BJ (cell line): Measurements from ENCODE around the gene LARGE2. TPM values are rescaled to one million over a fixed set of nuclear protein-coding genes. Genes with fewer than 3 reads are reported as not detected.

ENCODE experiments used
- CTCF ChIA-PET: fragments of 350-600 bp; formaldehyde crosslinking; extraction: SDS; loops from one replicate; lab custom pipeline; 2021; ENCODE audit warnings: antibody characterized with exemption, inconsistent platforms; lab: Yijun Ruan, JAX
- POLR2A ChIA-PET: fragments of 300-600 bp; sonication (Branson Sonifier 250); formaldehyde crosslinking; extraction: SDS; loops from one replicate; lab custom pipeline; 2021; ENCODE audit warnings: antibody characterized with exemption; lab: Charles Lee
- DNase-seq: peaks from one replicate; pipeline ENCODE4 v3.0.0-alpha.2; 2011; ENCODE audit warnings: low read depth
- H3K27me3 ChIP-seq: 2 replicates; pipeline ENCODE4 v1.6.0; 2011; ENCODE audit warnings: low read length; ENCODE audit not compliant: control insufficient read depth, insufficient read depth
- H3K36me3 ChIP-seq: 2 replicates; pipeline ENCODE4 v1.5.1; 2011; ENCODE audit warnings: low read length; ENCODE audit not compliant: control insufficient read depth, insufficient read depth
- H3K4me3 ChIP-seq: 2 replicates; pipeline ENCODE4 v1.5.1; 2011; ENCODE audit warnings: low read depth, mild to moderate bottlenecking, control low read depth, low read length
- CTCF ChIP-seq: IDR thresholded peaks from 2 replicates; pipeline ENCODE4 v1.5.1; 2011; ENCODE audit warnings: low read depth, mild to moderate bottlenecking, control low read depth, inconsistent platforms, low read length, moderate library complexity; ENCODE audit not compliant: insufficient read depth
- polyA plus RNA-seq: library from polyadenylated mRNA; depleted of rRNA; stranded (reverse); fragments of >200 nt; gene quantifications from 2 replicates; pipeline ENCODE4 v1.2.3, GENCODE V29; 2011

LARGE2 gene
- polyA plus RNA-seq, 1 experiment, result 0.05 TPM

- DNase-seq, result no peak
- H3K27me3 ChIP-seq, result peaks cover 18% of the 10 kb centered on the region
- POLR2A ChIA-PET, result no interaction called here
- peaks cover under 1% of the 10 kb centered on the region; the same call in 1 of the 2 replicates for H3K36me3 ChIP-seq
- CTCF ChIA-PET, result no interaction called here
- H3K4me3 ChIP-seq, result no peak overlapping the region
- no peak for TF ChIP-seq CTCF
These were observed 2.5 kb upstream of the LARGE2 start for GRCh38 chr11:45919806-45920530.

- H3K4me3 ChIP-seq, result no peak overlapping the region
- H3K36me3 ChIP-seq, result no peaks in the 10 kb centered on the region
- DNase-seq, result no peak
- CTCF ChIA-PET, result interaction anchor here (1.4 kb wide), 1 partner anchor 10 kb away, joined by 3 read pairs; no protein-coding TSS in a partner anchor
- TF ChIP-seq CTCF, result no peak
- peaks cover 21% of the 10 kb centered on the region for H3K27me3 ChIP-seq
- POLR2A ChIA-PET, result no interaction called here
These were observed 1.7 kb upstream of the LARGE2 start for GRCh38 chr11:45920531-45921477.

GRCh38 chr11:45921561-45922424 is 663 bp upstream of the LARGE2 start:
- H3K27me3 ChIP-seq, result peaks cover 23% of the 10 kb centered on the region
- POLR2A ChIA-PET, result no interaction called here
- no peak for DNase-seq
- H3K4me3 ChIP-seq, result no peak overlapping the region
- H3K36me3 ChIP-seq, result no peaks in the 10 kb centered on the region
- CTCF ChIA-PET, result interaction anchor here (1.4 kb wide), 1 partner anchor 9 kb away, joined by 3 read pairs; no protein-coding TSS in a partner anchor
- TF ChIP-seq CTCF, result no peak

- Histone ChIP-seq H3K4me3 (no peak overlapping the region), H3K27me3 (peaks cover 23% of the 10 kb centered on the region), H3K36me3 (no peaks in the 10 kb centered on the region)
- POLR2A ChIA-PET, result interaction anchor here (0.6 kb wide), 1 partner anchor 1705 kb away, joined by 3 read pairs; no protein-coding TSS in a partner anchor
- TF ChIP-seq CTCF, result no peak
- no peak for DNase-seq
- CTCF ChIA-PET, result interaction anchor here (0.6 to 2.1 kb wide), 3 partner anchors 40 to 51 kb away, joined by 3 to 8 read pairs (median 4); no protein-coding TSS in a partner anchor
These were observed 1.8 kb downstream of the LARGE2 start for GRCh38 chr11:45924036-45924915.
